Right lobe of liver (tissue), 6 donors: ENCODE data around the gene CDK8. TPM values are rescaled to one million over a fixed set of nuclear protein-coding genes. Genes with fewer than 3 reads are reported as not detected.

ENCODE experiments used
- ATAC-seq, 4 donors: fragments of 200-7000 bp; cut with Tn5 transposase; one replicate each; pipeline ENCODE4 v1.9.1; 2020; ENCODE audit warnings: mild to moderate bottlenecking in 4 of 4, moderate library complexity in 4 of 4
- DNase-seq, 3 donors: peaks; one replicate each; pipeline ENCODE4 v3.0.0-alpha.2; 2020
- H3K27ac ChIP-seq, 3 donors: fragments of 200-600 bp; one replicate each; pipeline ENCODE4 v1.8.0; 2022
- H3K27me3 ChIP-seq, 2 donors: fragments of 200-600 bp; one replicate each; pipeline ENCODE4 v1.8.0; 2022
- H3K36me3 ChIP-seq, 4 donors: fragments of 200-600 bp; sonication (generic) in 1 of 4; one replicate each; pipeline versions ENCODE4 v1.5.1 to v1.8.0; 2017 to 2022; ENCODE audit warnings: control low read depth in 1 of 4
- H3K4me1 ChIP-seq, 4 donors: fragments of 200-600 bp; sonication (generic) in 1 of 4; one replicate each; pipeline versions ENCODE4 v1.5.1 to v1.8.0; 2017 to 2022; ENCODE audit warnings: control low read depth in 1 of 4
- H3K4me3 ChIP-seq, 3 donors: fragments of 200-600 bp; one replicate each; pipeline ENCODE4 v1.8.0; 2022
- H3K9me3 ChIP-seq, 4 donors: fragments of 200-600 bp; sonication (generic) in 1 of 4; one replicate each; pipeline versions ENCODE4 v1.5.1 to v1.8.0; 2017 to 2022; ENCODE audit warnings: control low read depth in 1 of 4
- CTCF ChIP-seq, 4 donors: fragments of 200-600 bp in 3 of 4; fragments of 450-650 bp in 1 of 4; IDR thresholded peaks; one replicate each; pipeline versions ENCODE4 v1.5.1 to v1.8.0; 2016 to 2022; ENCODE audit warnings: antibody characterized with exemption in 4 of 4, mild to moderate bottlenecking in 2 of 4
- POLR2A ChIP-seq: fragments of 450-650 bp; IDR thresholded peaks from one replicate; pipeline ENCODE4 v1.6.1; 2017; ENCODE audit warnings: antibody characterized with exemption, mild to moderate bottlenecking
- WGBS: methylation state at CpG from one replicate; pipeline ENCODE4 v1.1.6; 2018; ENCODE audit warnings: low coverage, low lambda C conversion rate; ENCODE audit not compliant: insufficient coverage; ENCODE audit errors: missing lambda C conversion rate; 5-methylcytosine and 5-hydroxymethylcytosine counted together
- intact Hi-C, 2 donors: fragments of 100-400 bp; cut with DNase I; formaldehyde crosslinking; loops; one replicate each; pipeline versions ENCODE4 v1.11.2 to v1.14.1; 2022
- total RNA-seq, 6 experiments: library from RNA; depleted of rRNA in 2 of 6; stranded (reverse); fragments of >200 nt in 2 of 6; fragmentation: NEBNext Ultra II Directional in 3 of 6; extraction: Animal tissue kit (Norgen Biotek cat#: 25700) in 3 of 6; gene quantifications; one replicate each; pipeline versions ENCODE4 v1.1.0 to v1.2.4, GENCODE V29; 2016 to 2023
- donor health status: DM: no; HTN: yes; CAD: no.
- donor health status: DM: no; HTN: no; CAD: no.
- donor health status: DM: no; HTN: no; CAD: no.
- donor health status: DM: no; HTN: yes; CAD: no.
- donor health status: DM: no; HTN: yes; CAD: no.

The CDK8 gene
- total RNA-seq, 6 experiments from 2014 or later, result 6.2 to 10.5 (median 7.7) TPM

- Histone ChIP-seq H3K36me3 (no peaks in the 10 kb centered on the region), H3K27ac (no peak overlapping the region), H3K4me1 (no peaks in the 10 kb centered on the region), H3K9me3 (no peaks in the 10 kb centered on the region), H3K4me3 (no peak overlapping the region), H3K27me3 (no peaks in the 10 kb centered on the region)
- 78% methylated on average over 4 of the region's 5 CpGs for WGBS
- intact Hi-C loops, result no loop called here
- ATAC-seq (no peak), DNase-seq (no peak)
- no peak for TF ChIP-seq POLR2A
- TF ChIP-seq CTCF (IDR thresholded peaks at IDR 0.05), result no peak
Observed at GRCh38 chr13:26342898-26343297, 89.0 kb downstream of the CDK8 start.

- DNase-seq, result no peak
- no peak for TF ChIP-seq CTCF (IDR thresholded peaks at IDR 0.05)
- no peak for TF ChIP-seq POLR2A
- Histone ChIP-seq H3K27me3 (no peaks in the 10 kb centered on the region), H3K4me1 (no peaks in the 10 kb centered on the region), H3K36me3 (no peaks in the 10 kb centered on the region), H3K9me3 (no peaks in the 10 kb centered on the region), H3K4me3 (no peak overlapping the region), H3K27ac (no peak overlapping the region)
- no peak for ATAC-seq
- intact Hi-C loops, result no loop called here
Observed at GRCh38 chr13:26343816-26344215, 89.9 kb downstream of the CDK8 start.

GRCh38 chr13:26344980-26345379, 91.1 kb downstream of the CDK8 start:
- Histone ChIP-seq H3K4me3 (no peak overlapping the region), H3K9me3 (no peaks in the 10 kb centered on the region), H3K4me1 (no peaks in the 10 kb centered on the region), H3K36me3 (peaks cover 0 to 4% (median 1%) of the 10 kb centered on the region in 4 donors), H3K27me3 (no peaks in the 10 kb centered on the region), H3K27ac (no peak overlapping the region)
- no peak for DNase-seq
- WGBS, result 96% methylated on average over 4 of the region's 4 CpGs
- ATAC-seq, result no peak
- TF ChIP-seq CTCF (IDR thresholded peaks at IDR 0.05) (no peak), POLR2A (no peak)
- intact Hi-C loops, result no loop called here

GRCh38 chr13:26348966-26349365, 95.0 kb downstream of the CDK8 start:
- H3K27ac ChIP-seq, result no peak overlapping the region
- 50% methylated on average over 3 of the region's 3 CpGs for WGBS
- no peak for TF ChIP-seq CTCF (IDR thresholded peaks at IDR 0.05)
- TF ChIP-seq POLR2A, result no peak
- peaks cover 0 to 4% (median 3%) of the 10 kb centered on the region in 4 donors for H3K36me3 ChIP-seq
- peak in 3 of 4 donors; percentile 47 to 58 (median 51) for ATAC-seq
- intact Hi-C loops, result no loop called here
- H3K4me3 ChIP-seq, result no peak overlapping the region
- H3K9me3 ChIP-seq, result no peaks in the 10 kb centered on the region
- no peak for DNase-seq
- no peaks in the 10 kb centered on the region for H3K27me3 ChIP-seq
- H3K4me1 ChIP-seq, result no peaks in the 10 kb centered on the region

GRCh38 chr13:26362261-26362660, 108.3 kb downstream of the CDK8 start:
- Histone ChIP-seq H3K4me1 (no peaks in the 10 kb centered on the region), H3K4me3 (no peak overlapping the region), H3K9me3 (no peaks in the 10 kb centered on the region), H3K36me3 (no peaks in the 10 kb centered on the region), H3K27ac (no peak overlapping the region), H3K27me3 (no peaks in the 10 kb centered on the region)
- no peak for DNase-seq
- no peak for TF ChIP-seq POLR2A
- TF ChIP-seq CTCF (IDR thresholded peaks at IDR 0.05), result no peak
- intact Hi-C loops, result no loop called here
- WGBS, result 100% methylated on average over 2 of the region's 2 CpGs
- ATAC-seq, result no peak
